SK-N-SH (cell line): ENCODE results near the gene POU2F3. TPM values are rescaled to one million over a fixed set of nuclear protein-coding genes. Genes with fewer than 3 reads are reported as not detected.

Experiments
- CTCF ChIA-PET: fragments of 300-600, 350-600 bp; formaldehyde crosslinking; extraction: SDS; loops from one replicate; lab custom pipeline; 2021; lab: Yijun Ruan, JAX
- POLR2A ChIA-PET: fragments of 350-600 bp; sonication (Branson Sonifier 250); formaldehyde crosslinking; extraction: SDS; loops from one replicate; lab custom pipeline; 2020; ENCODE audit warnings: antibody characterized with exemption, inconsistent platforms; lab: Yijun Ruan, JAX
- DNase-seq: peaks from one replicate; pipeline ENCODE4 v3.0.0; 2012
- H2AFZ ChIP-seq: fragments of 200-600 bp; sonication (generic); 2 replicates; pipeline ENCODE4 v1.8.1; 2016; ENCODE audit warnings: antibody characterized with exemption, mild to moderate bottlenecking, low read depth
- H3F3A ChIP-seq: fragments of 200-600 bp; sonication (generic); replicated peaks from 2 replicates; pipeline ENCODE3; 2016; ENCODE audit warnings: antibody characterized with exemption, mild to moderate bottlenecking; ENCODE audit not compliant: insufficient read depth
- H3K27ac ChIP-seq, 2 experiments: fragments of 200-500 bp in 1 of 2; fragments of 200-600 bp in 1 of 2; sonication (Bioruptor generic) in 1 of 2; sonication (generic), shearing (Covaris generic) in 1 of 2; 2 replicates each; pipeline versions ENCODE4 v1.5.1 to v1.6.1; 2014 to 2016; ENCODE audit warnings: low read depth in 2 of 2, inconsistent platforms in 1 of 2, low read length in 1 of 2, mild to moderate bottlenecking in 1 of 2, mixed read lengths in 1 of 2
- H3K27me3 ChIP-seq: fragments of 200-600 bp; sonication (generic), shearing (Covaris generic); 2 replicates; pipeline ENCODE4 v1.6.1; 2016; ENCODE audit warnings: mixed run types; ENCODE audit not compliant: insufficient read depth
- H3K36me3 ChIP-seq, 2 experiments: fragments of 200-500 bp in 1 of 2; fragments of 200-600 bp in 1 of 2; sonication (Bioruptor generic) in 1 of 2; sonication (generic) in 1 of 2; replicated peaks in 1 of 2; 2 replicates each; pipeline versions ENCODE3 to v1.5.1; 2014 to 2016; ENCODE audit warnings: low read length in 1 of 2, mild to moderate bottlenecking in 1 of 2; ENCODE audit not compliant: insufficient read depth in 2 of 2, control insufficient read depth in 1 of 2
- H3K4me1 ChIP-seq, 2 experiments: fragments of 200-500 bp in 1 of 2; fragments of 200-600 bp in 1 of 2; sonication (Bioruptor generic) in 1 of 2; sonication (generic), shearing (Covaris generic) in 1 of 2; 2 replicates each; pipeline versions ENCODE4 v1.5.1 to v1.6.1; 2014 to 2016; ENCODE audit warnings: low read depth in 1 of 2, low read length in 1 of 2, mixed run types in 1 of 2; ENCODE audit not compliant: insufficient read depth in 2 of 2, control insufficient read depth in 1 of 2
- H3K4me2 ChIP-seq: fragments of 200-600 bp; sonication (generic), shearing (Covaris generic); 2 replicates; pipeline ENCODE4 v1.6.1; 2017; ENCODE audit warnings: mixed run types
- H3K4me3 ChIP-seq, 2 experiments: fragments of 200-500 bp in 1 of 2; fragments of 200-600 bp in 1 of 2; sonication (Bioruptor generic) in 1 of 2; sonication (generic), shearing (Covaris generic) in 1 of 2; 2 replicates each; pipeline versions ENCODE4 v1.5.1 to v1.8.1; 2014 to 2016; ENCODE audit warnings: low read depth in 2 of 2, inconsistent platforms in 1 of 2, low read length in 1 of 2, mild to moderate bottlenecking in 1 of 2, mixed read lengths in 1 of 2, moderate library complexity in 1 of 2
- H3K79me2 ChIP-seq: fragments of 200-600 bp; sonication (generic); 2 replicates; pipeline ENCODE4 v1.8.1; 2017; ENCODE audit warnings: mild to moderate bottlenecking; ENCODE audit not compliant: insufficient read depth
- H3K9ac ChIP-seq: fragments of 200-600 bp; sonication (generic); 2 replicates; pipeline ENCODE4 v1.6.1; 2017; ENCODE audit warnings: mixed run types
- H3K9me2 ChIP-seq: fragments of 200-600 bp; sonication (generic); 2 replicates; pipeline ENCODE4 v1.6.1; 2017; ENCODE audit warnings: mixed run types
- H3K9me3 ChIP-seq: fragments of 200-600 bp; sonication (generic); 2 replicates; pipeline ENCODE4 v1.6.1; 2017; ENCODE audit warnings: mixed run types, mild to moderate bottlenecking, moderate library complexity
- H4K20me1 ChIP-seq: fragments of 200-600 bp; sonication (generic); 2 replicates; pipeline ENCODE4 v1.6.1; 2017; ENCODE audit warnings: mild to moderate bottlenecking, mixed run types; ENCODE audit not compliant: insufficient read depth
- CHD2 ChIP-seq: fragments of 150-350 bp; IDR thresholded peaks from 2 replicates; pipeline ENCODE4 v1.6.1; 2018; ENCODE audit warnings: low read length; ENCODE audit not compliant: partially characterized antibody
- CTCF ChIP-seq: fragments of 200-600 bp; sonication (generic); IDR thresholded peaks from 2 replicates; pipeline ENCODE4 v1.6.1; 2017; ENCODE audit warnings: antibody characterized with exemption, mild to moderate bottlenecking, moderate library complexity
- EP300 ChIP-seq, 2 experiments: IDR thresholded peaks; 2 replicates each; pipeline versions ENCODE4 v1.4.0 to v1.6.1; 2012; ENCODE audit warnings: borderline replicate concordance in 1 of 2, low read depth in 1 of 2, low read length in 1 of 2
- EZH2phosphoT487 ChIP-seq: fragments of 200-600 bp; sonication (generic); IDR thresholded peaks from 2 replicates; pipeline ENCODE4 v1.6.1; 2017; ENCODE audit warnings: low read depth, mixed run types, mild to moderate bottlenecking, antibody characterized with exemption, moderate library complexity, borderline replicate concordance
- FOXJ3 ChIP-seq: sonication (generic); formaldehyde crosslinking; IDR thresholded peaks from 2 replicates; pipeline ENCODE4 v1.5.1; 2020; ENCODE audit warnings: mild to moderate bottlenecking, missing genetic modification reagents
- FOXM1 ChIP-seq: IDR thresholded peaks from 2 replicates; pipeline ENCODE4 v1.4.0; 2012; ENCODE audit warnings: low read depth, mild to moderate bottlenecking
- NFIC ChIP-seq: IDR thresholded peaks from 2 replicates; pipeline ENCODE4 v1.4.0; 2012; ENCODE audit warnings: borderline replicate concordance
- RAD21 ChIP-seq: IDR thresholded peaks from 2 replicates; pipeline ENCODE4 v1.6.1; 2012; ENCODE audit warnings: mild to moderate bottlenecking, low read length
- REST ChIP-seq: IDR thresholded peaks from 2 replicates; pipeline ENCODE4 v1.6.1; 2012; ENCODE audit warnings: mild to moderate bottlenecking, low read depth, low read length, moderate library complexity
- RXRA ChIP-seq: IDR thresholded peaks from 2 replicates; pipeline ENCODE4 v1.4.0; 2012; ENCODE audit warnings: low read depth, mild to moderate bottlenecking, borderline replicate concordance
- TAF1 ChIP-seq: IDR thresholded peaks from 2 replicates; pipeline ENCODE4 v1.6.1; 2012; ENCODE audit warnings: low read depth, mild to moderate bottlenecking, low read length, moderate library complexity, borderline replicate concordance
- TEAD4 ChIP-seq: IDR thresholded peaks from 2 replicates; pipeline ENCODE4 v1.4.0; 2012; ENCODE audit warnings: mild to moderate bottlenecking, borderline replicate concordance; ENCODE audit not compliant: insufficient read depth
- USF1 ChIP-seq: IDR thresholded peaks from 2 replicates; pipeline ENCODE4 v1.4.0; 2012; ENCODE audit warnings: low read depth, borderline replicate concordance
- YY1 ChIP-seq: IDR thresholded peaks from 2 replicates; pipeline ENCODE4 v1.4.0; 2012; ENCODE audit warnings: low read depth, mild to moderate bottlenecking
- WGBS: methylation state at CpG from one replicate; pipeline ENCODE4 v1.1.6; 2017; ENCODE audit warnings: low lambda C conversion rate; 5-methylcytosine and 5-hydroxymethylcytosine counted together
- polyA plus RNA-seq, 3 experiments: library from polyadenylated mRNA; depleted of rRNA; stranded (reverse); fragments of >200 nt; gene quantifications; 2 replicates each; pipeline ENCODE4 v1.2.3, GENCODE V29; 2012
- TF ChIP-seq, protein P1 (sequence below): IDR thresholded peaks from 2 replicates; pipeline ENCODE4; 2012

POU2F3 gene
- polyA plus RNA-seq, 1 of the 3 experiments (the other 2 are of a cell fraction): 0.02 TPM

DNA sequence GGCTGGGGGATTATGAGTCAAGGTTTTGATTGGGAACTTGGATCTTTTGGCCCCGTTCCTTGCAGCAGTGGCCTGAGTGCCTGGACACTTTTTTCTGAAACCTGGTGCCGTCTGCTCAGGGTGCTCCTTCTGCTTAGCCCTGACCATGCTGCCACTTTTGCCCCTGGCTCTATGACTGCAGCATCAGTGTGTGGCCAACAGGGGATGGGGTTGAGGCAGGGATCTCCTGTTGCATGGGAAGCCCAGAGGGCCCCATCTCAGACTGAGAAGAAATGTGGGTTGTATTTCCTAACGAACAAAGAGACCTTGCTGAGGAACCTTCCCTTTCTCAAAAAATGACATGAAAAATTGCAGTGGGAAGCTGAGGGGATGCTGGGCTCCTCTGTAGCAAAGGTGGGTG, 18.7 kb downstream of the POU2F3 start:
- Histone ChIP-seq H3K4me1 (no peaks in the 10 kb centered on the region; a peak in 1 of 4 replicates), H3K4me3 (no peak overlapping the region), H2AFZ (no peak overlapping the region), H3K79me2 (no peaks in the 10 kb centered on the region), H3K9me2 (no peaks in the 10 kb centered on the region), H3K9ac (no peak overlapping the region), H3F3A (no peaks in the 10 kb centered on the region), H4K20me1 (no peaks in the 10 kb centered on the region), H3K36me3 (no peaks in the 10 kb centered on the region), H3K27me3 (peaks cover 26% of the 10 kb centered on the region; the same call in 1 of the 2 replicates), H3K4me2 (no peak overlapping the region), H3K27ac (no peak overlapping the region), H3K9me3 (no peaks in the 10 kb centered on the region)
- ChIA-PET POLR2A (no interaction called here), CTCF (interaction anchor here (0.9 to 3.6 kb wide), 5 partner anchors 10 to 41 kb away, joined by 3 to 24 read pairs (median 4); no protein-coding TSS in a partner anchor)
- WGBS: 59% methylated on average over 3 of the region's 3 CpGs
- TF ChIP-seq RAD21 (no peak), NFIC (no peak), CTCF (no peak), EP300 (IDR thresholded peaks at IDR 0.05; ENCODE audit: borderline replicate concordance in 1 of 2, low read depth in 1 of 2, low read length in 1 of 2) (no peak), TEAD4 (no peak), RXRA (no peak), FOXJ3 (no peak), FOXM1 (no peak), TAF1 (no peak), USF1 (no peak), REST (no peak), CHD2 (no peak), YY1 (no peak), EZH2phosphoT487 (no peak)
- TF ChIP-seq, protein P1, sequence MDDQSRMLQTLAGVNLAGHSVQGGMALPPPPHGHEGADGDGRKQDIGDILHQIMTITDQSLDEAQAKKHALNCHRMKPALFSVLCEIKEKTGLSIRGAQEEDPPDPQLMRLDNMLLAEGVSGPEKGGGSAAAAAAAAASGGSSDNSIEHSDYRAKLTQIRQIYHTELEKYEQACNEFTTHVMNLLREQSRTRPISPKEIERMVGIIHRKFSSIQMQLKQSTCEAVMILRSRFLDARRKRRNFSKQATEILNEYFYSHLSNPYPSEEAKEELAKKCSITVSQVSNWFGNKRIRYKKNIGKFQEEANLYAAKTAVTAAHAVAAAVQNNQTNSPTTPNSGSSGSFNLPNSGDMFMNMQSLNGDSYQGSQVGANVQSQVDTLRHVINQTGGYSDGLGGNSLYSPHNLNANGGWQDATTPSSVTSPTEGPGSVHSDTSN: no peak
- no peak for DNase-seq
